Stimulated activated naive CD4-positive, alpha-beta T cell (primary cell): ENCODE data around the gene TSPAN4.

Source experiments
- DNase-seq, 6 experiments: peaks; one replicate each; lab custom pipeline; 2025; lab: John Stamatoyannopoulos, UW

TSPAN4 gene

DNA sequence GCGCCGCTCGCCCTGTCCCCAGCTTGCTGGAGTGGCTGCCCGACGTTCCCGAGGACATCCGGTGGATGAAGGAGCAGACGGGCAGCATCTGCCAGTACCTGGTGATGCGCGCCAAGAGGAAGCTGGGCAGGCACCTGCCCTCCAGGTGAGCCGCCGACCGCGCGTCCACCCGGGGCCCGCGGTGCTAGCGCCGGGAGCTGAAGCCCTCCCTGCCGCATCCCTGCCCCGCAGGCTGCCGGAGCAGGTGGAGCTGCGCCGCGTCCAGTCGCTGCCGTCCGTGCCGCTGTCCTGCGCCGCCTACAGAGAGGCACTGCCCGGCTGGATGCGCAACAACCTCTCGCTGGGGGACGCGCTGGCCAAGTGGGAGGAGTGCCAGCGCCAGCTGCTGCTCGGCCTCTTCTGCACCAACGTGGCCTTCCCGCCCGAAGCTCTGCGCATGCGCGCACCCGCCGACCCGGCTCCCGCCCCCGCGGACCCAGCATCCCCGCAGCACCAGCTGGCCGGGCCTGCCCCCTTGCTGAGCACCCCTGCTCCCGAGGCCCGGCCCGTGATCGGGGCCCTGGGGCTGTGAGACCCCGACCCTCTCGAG is 18.3 kb upstream of the TSPAN4 start:
- DNase-seq: no peak

DNA sequence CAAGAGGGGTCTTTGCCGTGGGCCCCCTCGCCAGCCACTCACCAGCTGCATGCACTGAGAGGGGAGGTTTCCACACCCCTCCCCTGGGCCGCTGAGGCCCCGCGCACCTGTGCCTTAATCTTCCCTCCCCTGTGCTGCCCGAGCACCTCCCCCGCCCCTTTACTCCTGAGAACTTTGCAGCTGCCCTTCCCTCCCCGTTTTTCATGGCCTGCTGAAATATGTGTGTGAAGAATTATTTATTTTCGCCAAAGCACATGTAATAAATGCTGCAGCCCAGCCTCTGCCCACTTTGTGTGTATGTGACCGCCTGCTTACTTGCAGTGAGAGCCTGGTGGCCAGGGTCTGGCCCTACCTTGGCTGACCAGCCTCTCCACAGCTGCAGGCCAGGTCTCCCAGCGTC is 17.7 kb upstream of the TSPAN4 start:
- no peak for DNase-seq

DNA sequence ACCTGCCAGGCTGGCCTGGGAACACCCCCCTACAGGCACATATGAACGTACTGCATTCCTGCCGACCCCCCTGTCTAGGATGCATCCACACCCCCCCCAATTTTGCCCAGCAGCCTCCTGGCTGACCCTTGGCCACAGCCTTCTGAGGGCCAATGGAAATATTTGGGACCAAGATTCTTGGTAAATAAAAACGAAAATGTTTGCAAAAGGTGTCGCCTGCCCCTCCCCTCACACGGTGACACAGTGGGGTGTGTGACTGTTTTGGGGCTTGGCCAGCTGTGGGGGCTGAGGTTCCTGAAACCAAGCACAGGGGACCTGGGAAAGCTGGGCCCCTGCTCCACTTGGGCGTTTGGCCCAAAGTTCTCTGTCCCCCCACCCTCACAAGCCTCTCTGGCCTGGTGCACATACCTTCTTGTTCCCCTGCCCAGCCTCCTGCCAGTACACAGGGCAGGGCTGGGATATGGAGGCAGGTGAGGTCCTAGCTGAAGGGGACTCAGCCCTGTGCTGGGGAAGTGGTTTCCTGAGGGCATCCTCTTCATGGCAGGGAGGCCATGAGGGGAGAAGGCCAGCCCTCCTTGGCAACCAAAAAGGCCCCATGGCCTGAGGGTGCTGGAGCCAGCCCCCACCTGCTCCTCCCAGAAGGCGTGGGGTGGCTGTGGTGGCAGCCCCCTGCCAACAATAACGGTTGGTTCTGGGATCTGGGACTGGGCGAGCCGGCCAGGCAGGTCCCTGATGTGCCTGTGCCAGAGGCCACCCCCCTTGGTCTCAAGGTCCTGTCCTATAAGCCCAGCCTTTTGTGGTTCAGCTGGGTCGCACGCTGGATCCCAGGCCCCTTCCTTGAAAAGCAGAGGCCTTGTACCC is 17.1 kb upstream of the TSPAN4 start:
- no peak for DNase-seq

DNA sequence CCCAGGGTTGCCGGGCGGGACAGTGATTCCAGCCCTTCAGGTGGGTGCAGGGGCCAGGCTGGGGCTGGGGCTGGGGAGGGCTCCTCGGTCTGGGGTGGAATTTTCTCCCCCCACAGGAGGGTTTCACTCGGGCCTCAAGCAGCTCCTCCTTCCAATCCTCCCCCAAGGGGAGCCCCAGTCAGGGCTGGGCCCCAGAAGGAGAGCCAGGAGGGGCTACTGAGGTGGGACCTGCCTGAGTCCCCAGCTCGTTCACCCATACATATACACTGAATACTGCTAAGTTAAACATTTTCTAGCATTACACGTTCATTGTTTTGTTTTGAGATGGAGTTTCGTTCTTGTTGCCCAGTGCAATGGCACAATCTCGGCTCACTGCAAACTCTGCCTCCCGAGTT is 16.4 kb upstream of the TSPAN4 start:
- no peak for DNase-seq

DNA sequence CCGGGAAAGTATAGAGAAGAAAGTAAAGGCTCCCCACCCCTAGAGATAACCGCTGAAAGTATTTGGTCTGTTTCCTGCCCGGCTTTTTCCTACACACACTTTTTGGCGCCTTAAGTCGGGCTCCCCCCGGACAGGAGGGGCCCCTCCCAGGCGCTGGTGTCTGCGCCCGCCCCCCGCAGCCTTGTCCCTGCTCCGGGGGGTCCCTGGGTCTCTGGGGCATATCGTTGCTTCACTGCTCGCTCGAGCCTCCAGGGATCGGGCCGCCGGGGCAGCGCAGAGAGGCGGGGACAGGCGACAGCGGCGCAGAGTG is 15.9 kb upstream of the TSPAN4 start:
- DNase-seq: no peak

DNA sequence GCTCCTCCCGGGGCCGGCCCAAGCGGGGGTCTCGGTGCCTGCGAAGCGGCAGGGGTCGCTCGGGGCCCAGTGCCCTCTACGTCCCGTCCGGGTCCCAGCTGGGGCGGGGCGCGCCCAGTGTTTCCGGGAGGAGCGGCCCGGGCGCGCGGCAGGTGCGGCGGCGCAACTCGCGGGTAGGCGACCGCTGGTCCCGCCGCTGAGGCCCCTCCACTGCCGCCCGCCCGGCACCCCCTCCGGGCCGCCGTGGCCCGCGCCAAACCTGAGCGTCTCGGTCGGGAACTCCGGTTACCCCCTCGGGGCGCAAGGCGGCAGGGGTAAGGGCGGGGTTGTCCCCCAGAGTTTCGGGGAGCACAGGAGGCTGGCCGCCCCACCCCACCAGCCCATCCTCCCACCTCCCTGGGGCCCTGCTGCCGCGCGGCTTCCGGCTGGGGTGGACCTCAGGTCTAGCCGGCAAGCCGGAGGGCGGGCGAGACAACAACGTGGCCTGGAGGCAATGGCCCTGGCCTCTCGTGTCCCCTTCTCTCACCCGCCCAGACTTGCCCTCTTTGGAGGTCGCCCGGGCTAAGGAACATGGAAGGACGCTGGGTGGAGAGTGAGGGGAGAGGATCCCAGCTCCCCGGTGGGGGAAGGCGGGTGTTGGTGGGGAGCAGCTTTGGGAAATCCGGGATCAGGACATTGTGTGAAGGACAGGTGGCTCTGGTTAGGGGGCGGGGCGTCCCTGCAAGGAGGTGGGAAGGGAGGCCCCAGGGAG is 15.3 kb upstream of the TSPAN4 start:
- no peak for DNase-seq

DNA sequence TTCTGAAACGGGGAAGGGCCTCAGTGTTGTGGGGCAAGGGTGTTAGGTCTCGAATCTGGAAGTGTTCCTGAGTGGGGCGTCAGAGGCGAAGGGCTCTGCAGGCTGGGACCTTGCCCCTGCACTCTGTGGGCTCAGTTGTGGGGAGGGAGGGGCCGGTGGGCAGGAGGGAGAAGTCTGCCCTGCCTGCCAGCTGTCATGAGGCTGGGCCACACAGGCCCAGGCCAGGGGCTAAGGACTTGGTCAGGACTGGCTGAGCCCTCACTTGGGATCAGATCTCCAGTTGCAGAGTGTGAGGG is 14.8 kb upstream of the TSPAN4 start, which contains the start of gene CRACR2B:
TSS of gene CRACR2B (plus strand) at position 23 of the 296 bp plus-strand sequence. CDS start 689 bp downstream, outside the sequence.
- no peak for DNase-seq

DNA sequence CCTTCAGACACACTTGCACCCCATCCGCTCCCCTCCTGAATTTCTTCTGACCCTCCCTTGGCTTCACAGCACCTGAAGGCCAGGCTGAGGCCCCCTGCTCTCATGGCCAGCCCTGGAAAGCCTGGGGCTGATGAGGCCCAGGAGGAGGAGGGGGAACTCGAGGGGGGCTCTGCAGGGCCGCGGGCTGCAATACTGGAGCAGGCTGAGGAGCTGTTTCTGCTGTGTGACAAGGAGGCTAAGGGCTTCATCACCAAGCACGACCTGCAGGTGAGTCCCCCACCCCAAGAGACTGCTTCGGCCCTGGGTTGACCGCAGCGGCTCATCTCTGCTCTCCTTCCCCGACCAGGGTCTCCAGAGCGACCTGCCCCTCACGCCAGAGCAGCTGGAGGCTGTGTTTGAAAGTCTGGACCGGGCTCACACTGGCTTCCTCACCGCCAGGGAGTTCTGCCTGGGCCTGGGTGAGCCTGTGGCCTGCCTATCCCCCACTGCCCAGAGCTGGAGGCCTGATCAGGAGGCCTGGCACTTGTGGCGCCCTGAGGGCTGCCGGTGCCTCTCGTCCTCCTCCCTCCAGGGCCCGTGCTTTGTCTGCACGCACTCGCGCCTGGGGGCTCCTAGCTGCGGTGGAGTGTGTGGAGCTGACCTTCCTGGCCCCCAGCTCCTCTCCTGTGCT is 14.0 kb upstream of the TSPAN4 start:
- DNase-seq: no peak

DNA sequence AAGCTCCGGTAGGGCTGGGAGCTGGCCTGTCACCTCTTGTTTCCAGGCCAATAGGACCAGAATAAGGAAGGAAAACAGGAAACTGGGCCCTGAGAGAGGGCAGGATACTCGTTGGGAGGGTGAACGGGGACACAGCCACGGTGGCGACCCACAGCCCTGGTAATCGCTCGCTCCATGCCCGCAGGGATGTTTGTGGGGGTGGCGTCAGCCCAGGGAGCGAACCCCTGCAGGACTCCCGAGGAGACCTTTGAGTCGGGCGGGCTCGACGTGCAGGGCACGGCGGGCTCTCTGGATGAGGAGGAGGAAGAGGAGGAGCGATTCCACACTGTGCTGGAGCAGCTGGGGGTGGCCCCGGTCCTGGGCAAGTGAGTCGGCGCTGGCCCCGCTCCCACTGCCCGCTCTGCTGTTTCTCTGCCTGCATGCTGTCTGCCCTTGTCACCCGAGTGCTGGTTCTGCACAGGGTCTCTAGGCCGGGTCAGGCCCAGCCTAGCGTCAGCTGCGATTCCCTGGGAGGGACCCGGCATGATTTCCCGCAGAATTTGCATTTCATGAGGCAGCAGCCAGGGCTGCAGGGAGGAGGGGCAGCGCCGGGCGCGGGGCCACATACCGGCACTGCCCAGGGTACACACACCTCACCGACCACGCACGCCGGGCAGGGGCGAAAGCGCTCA is 13.3 kb upstream of the TSPAN4 start:
- DNase-seq: no peak

DNA sequence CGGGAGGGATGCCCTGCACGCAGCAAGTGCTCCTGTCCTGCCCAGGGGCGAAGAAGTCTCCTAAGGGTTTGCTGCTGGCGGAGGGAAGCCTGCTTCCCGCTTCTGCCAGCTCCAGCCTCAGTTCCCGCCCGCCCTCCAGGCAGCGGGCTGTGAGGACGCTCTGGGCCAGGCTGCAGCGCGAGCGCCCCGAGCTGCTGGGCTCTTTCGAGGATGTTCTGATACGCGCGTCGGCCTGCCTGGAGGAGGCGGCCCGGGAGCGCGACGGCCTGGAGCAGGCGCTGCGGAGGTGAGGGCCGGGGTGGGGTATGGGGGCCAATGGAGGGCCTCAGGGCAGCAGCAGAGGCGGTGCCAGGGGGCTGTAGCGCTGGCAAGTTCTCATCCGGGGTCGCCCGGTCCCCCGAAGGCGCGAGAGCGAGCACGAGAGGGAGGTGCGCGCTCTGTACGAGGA is 12.8 kb upstream of the TSPAN4 start:
- DNase-seq: peak in 1 of 6 experiments; percentile 56

DNA sequence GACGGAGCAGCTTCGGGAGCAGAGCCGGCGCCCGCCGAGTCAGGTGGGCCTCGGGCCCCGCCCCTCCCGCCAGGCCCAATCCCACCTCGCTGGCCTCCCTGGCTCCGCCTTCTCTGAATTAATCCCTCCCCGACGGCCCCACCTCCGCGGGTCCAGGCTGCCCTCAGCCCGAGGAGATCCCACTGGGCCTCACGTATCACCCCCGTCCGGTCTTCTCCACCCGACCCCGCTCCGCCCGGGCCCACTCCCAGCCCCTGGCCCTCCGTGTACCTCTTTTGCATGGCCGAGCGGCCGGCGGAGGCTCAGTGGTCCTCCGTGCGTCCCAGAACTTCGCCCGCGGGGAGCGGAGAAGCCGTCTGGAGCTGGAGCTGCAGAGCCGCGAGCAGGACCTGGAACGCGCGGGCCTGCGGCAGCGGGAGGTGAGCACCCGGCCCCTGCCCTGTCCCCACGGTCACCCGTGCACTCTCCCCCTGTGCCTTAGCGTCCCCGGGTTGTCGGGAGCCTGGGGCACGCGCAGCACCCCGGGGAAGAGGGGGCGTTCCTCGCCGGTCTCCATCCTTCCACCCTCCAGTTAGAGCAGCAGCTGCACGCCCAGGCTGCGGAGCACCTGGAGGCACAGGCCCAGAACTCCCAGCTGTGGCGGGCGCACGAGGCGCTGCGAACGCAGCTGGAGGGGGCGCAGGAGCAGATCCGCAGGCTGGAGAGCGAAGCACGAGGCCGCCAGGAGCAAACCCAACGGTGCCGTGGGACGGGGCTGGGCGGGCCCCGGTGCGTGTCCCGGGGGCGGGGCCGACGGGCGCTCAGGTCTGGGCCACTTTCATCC is 12.1 kb upstream of the TSPAN4 start:
- peak in 3 of 6 experiments; percentile 36 to 51 (median 47) for DNase-seq

DNA sequence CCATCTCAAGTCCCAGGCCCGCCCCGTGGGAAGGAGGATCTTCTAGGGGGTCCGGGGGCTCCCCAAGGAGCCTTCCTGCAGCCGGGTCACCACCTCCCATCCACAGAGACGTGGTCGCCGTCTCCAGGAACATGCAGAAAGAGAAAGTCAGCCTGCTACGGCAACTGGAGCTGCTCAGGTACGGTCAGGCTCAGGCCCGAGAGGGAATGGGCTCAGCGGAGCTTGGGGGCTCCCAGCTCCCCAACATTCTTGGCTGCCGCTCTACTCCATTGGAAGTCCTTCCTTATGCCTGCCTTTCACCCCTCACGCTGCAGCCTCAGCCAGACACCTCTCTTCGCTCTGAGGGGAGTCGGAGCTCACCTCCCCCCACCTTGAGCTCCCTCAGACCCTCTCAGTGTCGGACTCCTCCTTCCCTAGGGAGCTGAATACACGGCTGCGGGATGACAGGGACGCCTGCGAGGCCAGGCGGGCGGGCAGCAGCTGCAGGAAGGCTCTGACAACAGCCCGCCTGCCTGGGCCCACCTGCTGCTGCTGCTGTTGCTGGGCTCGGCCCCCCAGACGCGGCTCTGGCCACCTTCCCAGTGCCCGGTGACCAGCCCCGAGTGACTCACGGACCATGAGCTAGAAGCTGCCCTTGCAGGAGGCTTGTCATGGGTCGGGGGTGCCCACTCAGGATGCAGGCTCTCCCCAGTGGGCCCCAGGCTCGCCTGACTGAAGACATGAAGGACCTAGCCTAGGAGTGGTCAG is 11.4 kb upstream of the TSPAN4 start:
- no peak for DNase-seq

DNA sequence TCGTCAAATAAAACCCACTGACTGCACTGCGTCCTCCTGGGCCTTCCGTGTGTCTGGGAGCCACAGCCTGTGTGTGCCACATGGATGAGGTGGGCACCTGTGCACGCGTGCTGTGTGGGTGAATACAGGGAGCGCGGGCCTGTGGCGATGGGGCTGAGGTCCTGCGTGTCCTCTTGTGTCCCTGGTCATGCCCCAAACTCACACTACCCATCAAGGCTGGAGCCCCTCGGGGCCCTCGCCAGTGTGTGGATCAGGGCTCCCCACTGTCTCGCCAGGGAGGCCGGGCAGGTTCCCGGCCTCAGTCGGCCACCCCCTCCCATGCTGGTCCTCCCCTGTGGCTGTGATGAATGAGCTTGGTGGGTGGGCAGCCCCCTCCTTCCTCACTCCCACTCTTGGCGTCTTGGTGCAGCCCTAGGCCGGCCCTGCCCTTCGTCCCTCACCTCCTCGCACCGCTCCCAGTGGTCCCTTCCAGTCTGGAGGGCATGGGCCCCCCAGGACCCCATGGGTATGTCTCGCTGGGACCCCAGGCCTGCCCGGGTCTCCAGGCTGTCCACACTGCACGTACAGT is 10.6 kb upstream of the TSPAN4 start:
- DNase-seq: no peak

DNA sequence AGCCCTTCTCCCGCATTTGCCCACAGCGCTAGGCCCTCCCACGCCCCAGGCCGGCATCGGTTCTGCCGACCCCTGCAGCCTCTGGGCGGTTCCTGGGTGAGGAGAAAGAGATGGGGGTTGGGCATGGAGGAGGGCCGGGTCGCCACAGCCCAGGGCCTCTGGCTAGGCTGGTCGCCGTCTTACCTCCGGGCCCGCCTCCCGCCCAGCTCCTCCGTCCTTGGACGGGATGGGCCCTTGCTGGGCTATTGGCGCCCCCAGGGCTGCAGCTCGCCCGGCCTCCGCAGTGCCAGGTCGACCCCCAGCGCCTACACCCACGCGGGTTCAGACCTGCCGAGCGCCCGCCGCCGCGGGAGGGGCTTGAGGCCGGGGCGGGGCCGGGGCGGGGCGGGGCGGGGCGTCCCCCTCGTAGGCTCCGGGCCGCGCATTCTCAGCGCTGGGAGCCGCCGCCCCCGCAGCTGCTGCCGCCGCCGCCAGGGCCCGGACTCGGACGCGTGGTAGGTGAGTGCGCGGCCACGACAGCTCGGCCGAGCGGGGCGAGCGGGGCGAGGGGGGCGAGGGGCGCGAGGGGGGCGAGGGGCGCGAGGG is 10.0 kb upstream of the TSPAN4 start, which contains the start of gene CD151:
TSS of gene CD151 (plus strand) at position 424 of the 585 bp plus-strand sequence. CDS start 3,118 bp downstream, outside the sequence.
- peak in 1 of 6 experiments; percentile 25 for DNase-seq

DNA sequence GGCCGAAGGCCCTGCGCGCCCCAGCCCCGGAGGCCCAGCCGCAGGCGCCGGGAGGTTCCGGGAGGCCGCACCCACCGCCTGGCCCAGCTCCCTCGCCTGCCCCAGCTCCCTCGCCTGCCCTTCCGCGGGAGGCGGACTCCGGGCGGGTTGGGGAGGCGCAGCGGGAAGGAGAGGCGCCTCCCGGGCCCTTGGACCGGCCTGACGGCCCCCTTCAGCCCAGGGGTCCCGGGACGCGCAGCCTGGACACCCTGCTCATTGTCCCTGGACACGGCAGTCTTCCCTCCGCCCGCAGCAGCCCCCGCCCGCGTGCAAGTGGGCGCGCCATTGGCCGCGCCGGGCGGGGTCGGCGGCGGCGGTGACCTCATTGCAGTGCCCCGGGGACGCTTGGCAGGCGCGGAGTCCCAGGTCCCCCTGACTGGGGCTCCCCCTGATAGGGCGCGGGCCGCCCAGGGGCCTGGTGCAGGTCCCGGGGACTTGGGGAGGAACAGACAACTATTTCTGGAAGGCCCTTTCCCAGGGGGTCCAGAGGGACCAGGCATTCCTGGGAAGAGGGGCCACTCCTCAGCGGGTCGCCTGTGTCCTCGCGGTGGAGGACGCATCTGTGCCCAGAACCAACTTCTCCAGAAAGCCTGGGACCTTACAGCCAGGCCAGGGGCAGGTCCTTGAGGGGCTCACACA is 9.4 kb upstream of the TSPAN4 start:
- DNase-seq: no peak

DNA sequence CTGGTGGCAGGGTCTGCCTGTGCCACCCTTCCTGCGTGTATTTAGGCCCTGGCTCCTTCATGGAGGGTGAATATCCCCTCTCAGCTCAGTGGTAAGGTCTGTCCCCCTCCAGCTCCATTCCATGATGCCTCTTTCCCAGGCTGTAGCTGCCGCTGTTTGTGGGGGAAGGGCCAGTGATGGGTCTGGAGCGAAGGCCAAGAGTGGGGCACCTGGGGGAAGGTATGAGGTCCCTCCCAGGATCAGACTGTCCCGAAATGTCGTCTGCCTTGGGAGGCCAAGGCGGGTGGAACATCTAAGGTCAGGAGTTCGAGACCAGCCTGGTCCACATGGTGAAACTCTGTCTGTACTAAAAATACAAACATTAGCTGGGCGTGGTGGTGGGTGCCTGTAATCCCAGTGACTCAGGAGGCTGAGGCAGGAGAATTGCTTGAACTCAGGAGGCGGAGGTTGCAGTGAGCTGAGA is 8.8 kb upstream of the TSPAN4 start:
- DNase-seq: no peak

DNA sequence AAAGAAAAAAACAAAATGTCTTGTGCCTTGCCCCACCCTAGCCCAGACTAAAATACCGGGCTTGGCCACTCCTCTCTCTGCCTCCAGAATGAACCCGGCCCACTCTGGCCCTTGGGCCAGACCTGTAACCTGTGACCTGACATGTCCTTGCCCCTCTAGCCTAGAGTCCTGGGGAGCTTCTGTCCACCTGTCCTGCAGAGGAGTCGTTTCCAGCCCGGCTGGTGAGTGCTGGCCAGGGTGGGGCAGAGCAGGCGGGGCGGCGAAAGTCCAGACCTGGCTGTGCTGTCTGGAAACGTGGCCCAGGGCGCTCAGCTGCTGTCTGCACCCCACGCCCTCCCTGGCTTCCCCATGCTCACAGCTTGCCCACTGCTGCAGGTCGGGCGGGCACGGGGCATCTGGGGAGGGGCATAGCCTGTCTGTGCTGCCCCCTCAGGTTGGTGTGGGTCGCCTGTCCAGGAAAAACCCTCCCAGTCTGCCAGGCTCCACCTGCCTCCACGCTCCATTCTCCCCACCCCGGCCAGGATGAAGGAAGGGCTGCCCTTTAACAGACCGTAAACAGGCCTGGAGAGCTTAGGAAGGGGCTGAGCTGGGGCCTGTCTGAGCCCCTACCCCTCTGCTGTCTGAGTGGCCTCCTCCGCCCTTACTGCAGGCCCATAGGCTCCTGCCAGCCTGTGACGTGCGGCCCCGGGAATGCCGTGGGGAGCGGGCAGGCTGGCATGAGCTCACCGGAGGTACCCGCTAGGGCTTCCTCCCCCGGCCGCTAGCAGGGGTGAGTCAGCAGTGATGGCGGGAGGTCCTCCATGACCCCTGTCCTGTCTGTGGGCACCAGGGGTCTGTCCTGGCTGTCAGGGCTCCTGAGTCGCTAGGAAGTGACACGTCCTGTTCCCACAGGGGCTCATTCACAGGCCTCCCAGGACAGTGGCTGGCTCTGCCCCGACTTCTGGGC is 8.0 kb upstream of the TSPAN4 start:
- DNase-seq: no peak

DNA sequence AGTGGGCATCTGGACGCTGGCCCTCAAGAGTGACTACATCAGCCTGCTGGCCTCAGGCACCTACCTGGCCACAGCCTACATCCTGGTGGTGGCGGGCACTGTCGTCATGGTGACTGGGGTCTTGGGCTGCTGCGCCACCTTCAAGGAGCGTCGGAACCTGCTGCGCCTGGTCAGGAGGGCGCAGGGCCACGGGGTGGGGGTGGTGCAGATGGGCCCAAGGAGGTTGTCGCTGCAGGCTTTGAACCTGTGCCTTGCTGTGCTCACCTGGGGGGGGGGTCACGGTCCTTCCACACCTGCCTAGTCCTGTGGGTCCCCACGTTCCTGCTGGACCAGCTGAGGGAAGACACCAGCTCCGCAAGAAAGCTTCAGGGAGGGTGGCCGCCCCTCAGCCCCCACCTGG is 6.4 kb upstream of the TSPAN4 start:
- DNase-seq: no peak
